NB4 (cell line): ENCODE data around the gene SYNE1.

Experiments
- CTCF ChIP-seq: IDR thresholded peaks from one replicate; pipeline ENCODE4 v1.5.1; 2012; ENCODE audit warnings: low read depth, low read length
- MAX ChIP-seq: IDR thresholded peaks from 2 replicates; pipeline ENCODE4 v1.6.1; 2011; ENCODE audit warnings: low read depth, low read length

- no peak for TF ChIP-seq CTCF
- TF ChIP-seq MAX, result no peak
Measured at GRCh38 chr6:152309006-152309405, 328.2 kb downstream of the SYNE1 start.
